Neural crest cell (in vitro differentiated cells): ENCODE data around the gene FGF1. TPM values are rescaled to one million over a fixed set of nuclear protein-coding genes. Genes with fewer than 3 reads are reported as not detected.
"Not testable (repeated sequence)": the region's sequence is repeated elsewhere in the genome, so short reads cannot be mapped to it uniquely, and the experiment has no call there.

Experiments used
- DNase-seq: peaks from one replicate; pipeline ENCODE4 v3.0.0; 2021; ENCODE audit warnings: low read depth, mixed read lengths, low spot score
- H3K27ac Mint-ChIP-seq: one replicate; pipeline ENCODE4 v1.8.0; 2021; ENCODE audit warnings: mild to moderate bottlenecking, mixed read lengths; ENCODE audit not compliant: unreplicated experiment
- H3K27me3 Mint-ChIP-seq: 2 replicates; pipeline ENCODE4 v1.8.0; 2021; ENCODE audit warnings: low read depth, mild to moderate bottlenecking, mixed read lengths
- H3K36me3 Mint-ChIP-seq: 2 replicates; pipeline ENCODE4 v1.8.0; 2021; ENCODE audit warnings: low read depth, mild to moderate bottlenecking, mixed read lengths
- H3K4me1 Mint-ChIP-seq: 2 replicates; pipeline ENCODE4 v1.8.0; 2021; ENCODE audit warnings: mixed read lengths
- H3K4me3 Mint-ChIP-seq: one replicate; pipeline ENCODE4 v1.8.0; 2021; ENCODE audit warnings: mild to moderate bottlenecking, mixed read lengths
- H3K9me3 Mint-ChIP-seq: 2 replicates; pipeline ENCODE4 v1.8.0; 2021; ENCODE audit warnings: mixed read lengths
- total RNA-seq: library from RNA; stranded (reverse); gene quantifications from 2 replicates; pipeline ENCODE4 v1.2.1, GENCODE V29; 2021
- TF ChIP-seq, protein P1 (sequence below): fragments of 200-600 bp; sonication (generic); conservative IDR thresholded peaks from 2 replicates; pipeline ENCODE4 v1.5.0; 2021; ENCODE audit warnings: antibody characterized with exemption, mild to moderate bottlenecking

The FGF1 gene
- total RNA-seq, 1 donor from 2014 or later = not detected

DNA sequence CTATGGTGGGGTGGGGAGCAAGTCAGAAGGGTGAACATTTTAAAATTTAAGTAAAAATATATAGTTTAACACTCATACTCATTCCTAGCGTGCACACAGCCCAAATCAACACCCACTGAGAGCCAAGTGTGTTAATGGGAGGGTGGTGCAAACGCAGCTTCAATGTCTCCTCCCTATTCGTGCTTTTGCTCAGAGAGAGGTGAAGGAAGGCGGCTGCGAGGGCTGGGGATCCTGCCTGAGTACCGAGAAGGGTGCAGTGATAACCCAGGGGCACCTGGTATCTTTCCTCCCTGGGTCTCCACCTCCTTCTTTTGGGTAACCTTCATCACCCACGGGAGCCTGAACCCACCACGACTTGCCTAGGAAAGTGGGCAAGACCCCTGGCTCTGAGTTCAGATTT, 35.0 kb downstream of the FGF1 start:
- Mint-ChIP-seq H3K27ac (no peak overlapping the region), H3K9me3 (no peaks in the 10 kb centered on the region), H3K27me3 (peaks cover 3% of the 10 kb centered on the region), H3K4me1 (peaks cover 7% of the 10 kb centered on the region), H3K36me3 (no peaks in the 10 kb centered on the region), H3K4me3 (no peak overlapping the region)
- no peak for DNase-seq
- TF ChIP-seq, protein P1, sequence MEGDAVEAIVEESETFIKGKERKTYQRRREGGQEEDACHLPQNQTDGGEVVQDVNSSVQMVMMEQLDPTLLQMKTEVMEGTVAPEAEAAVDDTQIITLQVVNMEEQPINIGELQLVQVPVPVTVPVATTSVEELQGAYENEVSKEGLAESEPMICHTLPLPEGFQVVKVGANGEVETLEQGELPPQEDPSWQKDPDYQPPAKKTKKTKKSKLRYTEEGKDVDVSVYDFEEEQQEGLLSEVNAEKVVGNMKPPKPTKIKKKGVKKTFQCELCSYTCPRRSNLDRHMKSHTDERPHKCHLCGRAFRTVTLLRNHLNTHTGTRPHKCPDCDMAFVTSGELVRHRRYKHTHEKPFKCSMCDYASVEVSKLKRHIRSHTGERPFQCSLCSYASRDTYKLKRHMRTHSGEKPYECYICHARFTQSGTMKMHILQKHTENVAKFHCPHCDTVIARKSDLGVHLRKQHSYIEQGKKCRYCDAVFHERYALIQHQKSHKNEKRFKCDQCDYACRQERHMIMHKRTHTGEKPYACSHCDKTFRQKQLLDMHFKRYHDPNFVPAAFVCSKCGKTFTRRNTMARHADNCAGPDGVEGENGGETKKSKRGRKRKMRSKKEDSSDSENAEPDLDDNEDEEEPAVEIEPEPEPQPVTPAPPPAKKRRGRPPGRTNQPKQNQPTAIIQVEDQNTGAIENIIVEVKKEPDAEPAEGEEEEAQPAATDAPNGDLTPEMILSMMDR = no peak

DNA sequence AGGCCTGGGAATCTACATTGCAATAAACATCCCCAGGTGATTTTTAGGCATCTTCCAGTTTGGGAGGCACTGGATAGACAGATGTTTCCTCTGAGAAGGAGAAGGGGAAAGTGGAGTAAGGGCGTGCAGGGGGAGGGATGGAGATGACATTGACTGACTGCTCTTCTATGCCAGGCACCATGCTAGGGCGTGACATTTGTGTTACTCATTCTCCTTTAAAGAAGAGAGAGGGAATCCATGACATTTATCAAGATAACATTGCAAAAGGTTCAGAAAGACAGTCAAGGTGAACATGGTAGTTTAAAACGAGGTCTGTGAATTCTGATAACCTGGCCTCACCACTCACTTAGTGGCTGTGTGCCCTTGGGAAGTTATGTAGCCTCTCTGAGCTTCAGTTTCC, 35.8 kb downstream of the FGF1 start:
- H3K27me3 Mint-ChIP-seq = no peaks in the 10 kb centered on the region
- H3K4me3 Mint-ChIP-seq = no peak overlapping the region
- DNase-seq = no peak
- H3K9me3 Mint-ChIP-seq = no peaks in the 10 kb centered on the region
- H3K4me1 Mint-ChIP-seq = peaks cover 3% of the 10 kb centered on the region
- no peak overlapping the region for H3K27ac Mint-ChIP-seq
- TF ChIP-seq, protein P1 = no peak
- no peaks in the 10 kb centered on the region for H3K36me3 Mint-ChIP-seq

DNA sequence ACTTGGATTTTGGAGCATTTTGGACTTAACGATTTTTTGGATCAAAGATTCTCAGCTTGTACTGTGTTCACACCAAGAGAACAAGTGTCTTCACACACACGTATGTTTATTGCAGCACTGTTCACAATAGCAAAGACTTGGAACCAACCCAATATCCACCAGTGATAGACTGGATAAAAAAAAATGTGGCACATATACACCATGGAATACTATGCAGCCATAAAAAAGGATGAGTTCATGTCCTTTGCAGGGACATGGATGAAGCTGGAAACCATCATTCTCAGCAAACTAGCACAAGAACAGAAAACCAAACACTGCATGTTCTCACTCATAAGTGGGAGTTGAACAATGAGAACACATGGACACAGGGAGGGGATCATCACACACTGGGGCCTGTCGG, 37.8 kb downstream of the FGF1 start:
- not testable (repeated sequence) for H3K36me3 Mint-ChIP-seq

DNA sequence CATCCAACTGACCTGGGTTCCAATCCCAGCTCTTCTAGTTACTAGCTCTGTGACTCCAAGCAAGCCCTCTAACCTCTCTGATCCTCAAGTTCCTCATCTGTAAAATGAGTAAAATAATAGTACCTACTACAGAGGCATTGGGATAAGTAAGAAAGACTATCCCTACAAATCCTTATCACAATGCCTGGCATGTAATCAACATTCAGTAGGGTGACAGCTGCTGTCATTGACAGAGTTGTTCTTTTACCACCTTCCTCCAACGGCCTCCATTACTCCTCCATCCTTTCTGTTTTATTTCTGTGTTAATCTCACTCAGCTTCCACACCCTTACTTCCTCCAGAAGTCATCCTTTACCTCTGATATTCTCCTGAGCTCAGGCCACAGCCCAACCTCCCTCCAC, 40.4 kb downstream of the FGF1 start:
- no peaks in the 10 kb centered on the region for H3K27me3 Mint-ChIP-seq
- no peak overlapping the region for H3K27ac Mint-ChIP-seq
- H3K4me3 Mint-ChIP-seq = no peak overlapping the region
- no peak for DNase-seq
- peaks cover 13% of the 10 kb centered on the region for H3K4me1 Mint-ChIP-seq
- no peaks in the 10 kb centered on the region for H3K9me3 Mint-ChIP-seq
- TF ChIP-seq, protein P1 = no peak
- no peaks in the 10 kb centered on the region for H3K36me3 Mint-ChIP-seq

More for the DNA sequence above, 37.8 kb downstream of the FGF1 start:
- not testable (repeated sequence) for H3K4me3 Mint-ChIP-seq, DNase-seq, H3K4me1 Mint-ChIP-seq, H3K27me3 Mint-ChIP-seq, H3K9me3 Mint-ChIP-seq, H3K27ac Mint-ChIP-seq

DNA sequence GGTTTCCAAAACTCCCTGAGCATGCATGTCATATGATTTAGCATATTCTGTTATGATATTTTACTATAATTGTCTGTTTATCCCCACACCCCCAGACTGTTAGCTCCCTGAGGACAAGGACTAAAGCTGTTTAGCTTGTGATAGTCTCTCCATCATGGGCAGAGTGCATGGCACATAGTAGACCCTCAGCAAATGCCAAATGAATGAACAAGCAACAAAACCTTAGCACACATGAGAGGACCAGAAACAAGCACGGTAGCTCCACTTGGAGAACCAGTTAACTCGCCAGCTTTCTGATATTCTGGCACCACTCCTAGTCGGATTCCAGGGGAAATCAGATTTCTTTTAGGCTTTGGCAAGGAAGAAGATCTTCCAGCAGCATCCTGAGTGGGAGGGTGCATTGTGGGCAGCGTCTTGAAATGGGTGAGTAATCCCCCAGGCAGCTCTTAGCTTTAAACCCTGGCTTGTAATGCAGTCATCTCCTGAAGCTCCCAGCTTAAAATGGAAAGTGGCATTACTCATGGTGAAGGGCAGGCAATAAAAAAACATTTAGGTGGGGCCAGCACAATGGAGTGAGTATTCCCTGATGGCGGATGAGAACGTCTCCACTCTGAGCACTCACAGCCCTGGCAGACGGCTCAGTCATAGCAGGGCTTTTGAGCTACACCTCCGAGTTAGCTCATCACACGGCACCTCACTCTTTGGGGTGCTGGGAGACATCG, 41.1 kb downstream of the FGF1 start:
- H3K27me3 Mint-ChIP-seq = no peaks in the 10 kb centered on the region
- H3K9me3 Mint-ChIP-seq = no peaks in the 10 kb centered on the region
- no peak overlapping the region for H3K27ac Mint-ChIP-seq

DNA sequence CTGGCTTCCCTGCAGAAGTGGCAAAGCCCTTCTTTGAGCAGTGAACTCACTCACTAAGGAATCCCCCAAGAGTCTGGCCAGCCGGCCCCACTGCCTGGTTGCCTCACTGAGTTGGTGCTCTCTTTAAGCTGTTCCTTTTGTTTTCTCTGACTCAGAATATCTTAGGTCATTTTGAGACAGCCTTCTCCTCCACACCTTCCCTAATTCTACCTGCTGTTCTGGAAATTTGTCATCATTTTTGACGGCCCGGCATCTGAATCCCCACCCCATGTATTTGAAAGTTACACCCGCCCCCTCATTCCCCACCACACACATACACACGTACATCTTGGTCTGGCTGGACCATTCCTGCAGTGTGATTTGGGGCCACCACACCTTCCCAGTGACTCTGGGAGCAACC, 41.8 kb downstream of the FGF1 start:
- Mint-ChIP-seq H3K4me1 (peaks cover 13% of the 10 kb centered on the region), H3K4me3 (no peak overlapping the region), H3K27ac (no peak overlapping the region), H3K9me3 (no peaks in the 10 kb centered on the region), H3K36me3 (no peaks in the 10 kb centered on the region), H3K27me3 (no peaks in the 10 kb centered on the region)
- DNase-seq = no peak
- TF ChIP-seq, protein P1 = no peak

More for the DNA sequence above, 41.1 kb downstream of the FGF1 start:
- DNase-seq = no peak
- H3K4me3 Mint-ChIP-seq = no peak overlapping the region
- TF ChIP-seq, protein P1 = no peak
- peaks cover 13% of the 10 kb centered on the region for H3K4me1 Mint-ChIP-seq
- no peaks in the 10 kb centered on the region for H3K36me3 Mint-ChIP-seq
